CD14-positive monocyte (primary cell): Measurements from ENCODE around the gene DVL3. TPM values are rescaled to one million over a fixed set of nuclear protein-coding genes. Genes with fewer than 3 reads are reported as not detected.

ENCODE experiments used
- DNase-seq, 3 donors: peaks; one replicate each; pipeline ENCODE4 v3.0.0-alpha.2; 2011 to 2022
- H2AFZ ChIP-seq: 2 replicates; pipeline ENCODE4 v1.6.0; 2012; ENCODE audit warnings: mild to moderate bottlenecking, low read depth, low read length, inconsistent platforms; ENCODE audit not compliant: insufficient read depth, poor library complexity, severe bottlenecking
- H3K27ac ChIP-seq, 2 donors: 1 replicate in 1 of 2; 2 replicates in 1 of 2; pipeline ENCODE4 v1.5.1; 2012 to 2013; ENCODE audit warnings: low read length in 2 of 2, control low read depth in 1 of 2, inconsistent platforms in 1 of 2, low read depth in 1 of 2, mild to moderate bottlenecking in 1 of 2
- H3K27me3 ChIP-seq, 2 donors: one replicate each; pipeline versions ENCODE4 v1.6.0 to v1.6.1; 2011 to 2013; ENCODE audit warnings: low read length in 2 of 2; ENCODE audit not compliant: control insufficient read depth in 2 of 2, insufficient read depth in 2 of 2
- H3K36me3 ChIP-seq, 2 donors: replicated peaks in 1 of 2; 1 replicate in 1 of 2; 2 replicates in 1 of 2; pipeline versions ENCODE4 v1.5.1 to v1.6.1; 2012 to 2013; ENCODE audit warnings: low read length in 2 of 2, control low read depth in 1 of 2, inconsistent platforms in 1 of 2, mild to moderate bottlenecking in 1 of 2; ENCODE audit not compliant: insufficient read depth in 2 of 2, control insufficient read depth in 1 of 2
- H3K4me1 ChIP-seq, 2 donors: 1 replicate in 1 of 2; 2 replicates in 1 of 2; pipeline versions ENCODE4 v1.5.1 to v1.6.1; 2012 to 2013; ENCODE audit warnings: low read length in 2 of 2, control low read depth in 1 of 2, inconsistent platforms in 1 of 2, mild to moderate bottlenecking in 1 of 2, moderate library complexity in 1 of 2; ENCODE audit not compliant: insufficient read depth in 2 of 2, control insufficient read depth in 1 of 2
- H3K4me2 ChIP-seq: replicated peaks from 2 replicates; pipeline ENCODE3; 2012; ENCODE audit warnings: low read length, moderate library complexity, mild to moderate bottlenecking; ENCODE audit not compliant: poor library complexity, severe bottlenecking; ENCODE audit errors: extremely low read depth
- H3K4me3 ChIP-seq, 3 experiments: fragments of 200-600 bp in 1 of 3; sonication (generic) in 1 of 3; replicated peaks in 1 of 3; 1 replicate in 2 of 3; 2 replicates in 1 of 3; pipeline ENCODE4 v1.5.1; 2011 to 2013; ENCODE audit warnings: low read length in 3 of 3, mild to moderate bottlenecking in 3 of 3, control low read depth in 2 of 3, low read depth in 2 of 3, inconsistent platforms in 1 of 3, moderate library complexity in 1 of 3
- H3K79me2 ChIP-seq: 2 replicates; pipeline ENCODE4 v1.6.0; 2012; ENCODE audit warnings: mild to moderate bottlenecking, control low read depth, inconsistent platforms, low read length, moderate library complexity; ENCODE audit not compliant: insufficient read depth
- H3K9ac ChIP-seq: 2 replicates; pipeline ENCODE4 v1.6.0; 2017; ENCODE audit warnings: low read length, mild to moderate bottlenecking; ENCODE audit not compliant: insufficient read depth, poor library complexity, severe bottlenecking
- H3K9me3 ChIP-seq, 2 donors: replicated peaks in 1 of 2; 1 replicate in 1 of 2; 2 replicates in 1 of 2; pipeline versions ENCODE4 v1.5.1 to v1.6.1; 2012 to 2013; ENCODE audit warnings: low read length in 2 of 2, control low read depth in 1 of 2; ENCODE audit not compliant: control insufficient read depth in 1 of 2, insufficient read depth in 1 of 2
- H4K20me1 ChIP-seq: 2 replicates; pipeline ENCODE4 v1.6.0; 2012; ENCODE audit warnings: mild to moderate bottlenecking, low read length, control low read depth, moderate library complexity; ENCODE audit not compliant: insufficient read depth
- H3K27ac Mint-ChIP-seq, 7 donors: one replicate each; pipeline ENCODE4 v1.8.0; 2020; ENCODE audit warnings: mild to moderate bottlenecking in 7 of 7, mixed read lengths in 7 of 7, moderate library complexity in 6 of 7, inconsistent platforms in 2 of 7
- H3K27me3 Mint-ChIP-seq, 3 donors: one replicate each; pipeline ENCODE4 v1.8.0; 2021 to 2022; ENCODE audit warnings: low read depth in 3 of 3, mild to moderate bottlenecking in 3 of 3, mixed read lengths in 3 of 3, moderate library complexity in 3 of 3, inconsistent platforms in 1 of 3
- H3K36me3 Mint-ChIP-seq, 2 donors: one replicate each; pipeline ENCODE4 v1.8.0; 2020; ENCODE audit warnings: mixed read lengths in 2 of 2, inconsistent platforms in 1 of 2, mild to moderate bottlenecking in 1 of 2
- H3K4me1 Mint-ChIP-seq: one replicate; pipeline ENCODE4 v1.8.0; 2020; ENCODE audit warnings: mild to moderate bottlenecking, mixed read lengths
- H3K4me3 Mint-ChIP-seq, 2 donors: one replicate each; pipeline ENCODE4 v1.8.0; 2020; ENCODE audit warnings: mild to moderate bottlenecking in 2 of 2, mixed read lengths in 2 of 2, moderate library complexity in 1 of 2
- H3K9me3 Mint-ChIP-seq, 7 donors: one replicate each; pipeline ENCODE4 v1.8.0; 2020 to 2022; ENCODE audit warnings: mixed read lengths in 7 of 7, mild to moderate bottlenecking in 6 of 7, moderate library complexity in 6 of 7, inconsistent platforms in 2 of 7
- WGBS: methylation state at CpG from one replicate; pipeline ENCODE4 v1.1.5; 2013; ENCODE audit warnings: missing lambda C conversion rate; ENCODE audit not compliant: insufficient coverage; 5-methylcytosine and 5-hydroxymethylcytosine counted together
- intact Hi-C, 2 donors: fragments of 100-400 bp; cut with micrococcal nuclease; formaldehyde crosslinking; loops; one replicate each; pipeline versions ENCODE4 v1.15.0 to v1.15.1; 2023
- polyA plus RNA-seq, 3 donors: library from polyadenylated mRNA; depleted of rRNA in 1 of 3; unstranded in 2 of 3; stranded (reverse) in 1 of 3; fragments of 300-500 nt in 2 of 3; fragments of >200 nt in 1 of 3; fragmentation: Illumina TruSeq in 2 of 3; gene quantifications; 1 replicate in 2 of 3; 2 replicates in 1 of 3; pipeline ENCODE4 v1.2.3, GENCODE V29; 2012 to 2021
- TF ChIP-seq, protein P1 (sequence below): fragments of 200-600 bp; IDR thresholded peaks from one replicate; pipeline ENCODE4 v1.8.0; 2022; ENCODE audit warnings: antibody characterized with exemption, mild to moderate bottlenecking

DVL3 gene
- polyA plus RNA-seq, 3 donors: 4.5 to 42.1 (median 9.4) TPM

DNA sequence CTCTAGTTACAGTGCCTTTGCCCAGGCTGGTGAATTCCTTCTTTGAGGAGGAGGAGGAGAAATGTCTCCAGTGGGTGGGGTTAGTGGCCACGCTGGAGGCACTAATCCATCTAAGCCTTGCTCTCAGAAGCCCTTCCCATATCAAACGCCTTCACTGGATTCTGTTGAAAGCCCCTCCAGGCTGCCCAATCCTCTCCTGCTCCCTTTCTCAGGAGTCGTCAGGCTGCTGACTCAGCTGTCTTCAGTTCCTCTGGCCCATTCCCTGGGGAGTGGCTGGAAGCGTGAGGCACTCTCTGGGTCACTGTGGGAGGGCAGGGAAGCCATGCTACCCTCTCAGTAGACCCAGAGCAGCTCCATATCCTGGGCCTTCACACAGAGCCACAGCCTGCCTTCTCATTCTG, 22.2 kb downstream of the DVL3 start:
- Mint-ChIP-seq H3K4me3 (no peak overlapping the region), H3K9me3 (no peaks in the 10 kb centered on the region), H3K27ac (peak overlapping the region; percentile 57 to 86 (median 80)), H3K27me3 (peaks cover 0 to under 1% (median 0%) of the 10 kb centered on the region in 3 donors), H3K4me1 (peaks cover 36% of the 10 kb centered on the region), H3K36me3 (peaks cover 49 to 53% of the 10 kb centered on the region in 2 donors)
- Histone ChIP-seq H2AFZ (no peak overlapping the region), H4K20me1 (peaks cover 40% of the 10 kb centered on the region), H3K27me3 (no peaks in the 10 kb centered on the region), H3K9me3 (no peaks in the 10 kb centered on the region), H3K4me1 (peaks cover 27 to 33% of the 10 kb centered on the region in 2 donors), H3K4me2 (peak overlapping the region; percentile 96), H3K27ac (peak overlapping the region in 1 of 2 donors; percentile 84), H3K4me3 (peak overlapping the region in 1 of 3 experiments; percentile 98), H3K36me3 (peaks cover 55 to 60% of the 10 kb centered on the region in 2 donors), H3K79me2 (peaks cover 49% of the 10 kb centered on the region), H3K9ac (no peak overlapping the region)
- intact Hi-C loops: loop anchor here in 1 of 2 donors (5.0 kb wide), 1 partner anchor 155 kb away; no protein-coding TSS in a partner anchor
- no peak for DNase-seq
- 0% methylated on average over 1 of the region's 4 CpGs for WGBS
- TF ChIP-seq, protein P1, sequence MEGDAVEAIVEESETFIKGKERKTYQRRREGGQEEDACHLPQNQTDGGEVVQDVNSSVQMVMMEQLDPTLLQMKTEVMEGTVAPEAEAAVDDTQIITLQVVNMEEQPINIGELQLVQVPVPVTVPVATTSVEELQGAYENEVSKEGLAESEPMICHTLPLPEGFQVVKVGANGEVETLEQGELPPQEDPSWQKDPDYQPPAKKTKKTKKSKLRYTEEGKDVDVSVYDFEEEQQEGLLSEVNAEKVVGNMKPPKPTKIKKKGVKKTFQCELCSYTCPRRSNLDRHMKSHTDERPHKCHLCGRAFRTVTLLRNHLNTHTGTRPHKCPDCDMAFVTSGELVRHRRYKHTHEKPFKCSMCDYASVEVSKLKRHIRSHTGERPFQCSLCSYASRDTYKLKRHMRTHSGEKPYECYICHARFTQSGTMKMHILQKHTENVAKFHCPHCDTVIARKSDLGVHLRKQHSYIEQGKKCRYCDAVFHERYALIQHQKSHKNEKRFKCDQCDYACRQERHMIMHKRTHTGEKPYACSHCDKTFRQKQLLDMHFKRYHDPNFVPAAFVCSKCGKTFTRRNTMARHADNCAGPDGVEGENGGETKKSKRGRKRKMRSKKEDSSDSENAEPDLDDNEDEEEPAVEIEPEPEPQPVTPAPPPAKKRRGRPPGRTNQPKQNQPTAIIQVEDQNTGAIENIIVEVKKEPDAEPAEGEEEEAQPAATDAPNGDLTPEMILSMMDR: no peak

DNA sequence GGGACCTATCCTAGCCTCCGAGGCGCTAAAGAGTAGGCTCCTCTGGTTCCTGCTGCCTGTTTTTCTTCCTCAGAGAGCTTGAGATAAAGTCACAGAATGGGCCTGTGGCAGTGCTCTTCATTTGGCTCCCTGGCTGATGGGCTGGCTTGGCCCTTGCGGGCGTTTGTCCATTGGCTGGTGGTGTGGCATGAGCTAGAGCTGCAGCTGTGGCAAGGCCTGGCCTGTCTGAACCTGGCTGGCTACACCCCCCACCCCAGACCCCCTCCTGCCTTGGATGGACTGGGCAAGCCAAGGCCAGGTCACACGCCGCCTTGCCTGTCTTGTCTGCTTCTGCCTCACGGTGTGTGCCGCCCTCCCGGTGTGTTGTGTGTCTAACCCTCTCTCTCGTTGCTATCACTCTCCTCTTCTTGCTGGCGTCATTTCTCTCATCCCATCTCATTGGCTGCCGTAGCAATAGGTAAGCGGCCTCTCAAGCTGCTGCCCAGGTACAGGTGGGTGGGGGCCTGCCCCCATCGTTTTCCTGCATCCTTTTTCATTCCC, 22.7 kb downstream of the DVL3 start:
- 98% methylated on average over 8 of the region's 14 CpGs for WGBS
- TF ChIP-seq, protein P1: no peak
- intact Hi-C loops: loop anchor here in 1 of 2 donors (5.0 kb wide), 1 partner anchor 156 kb away; no protein-coding TSS in a partner anchor
- H3K79me2 ChIP-seq: peaks cover 49% of the 10 kb centered on the region
- no peaks in the 10 kb centered on the region for H3K9me3 ChIP-seq
- no peak overlapping the region for H3K4me2 ChIP-seq
- Mint-ChIP-seq H3K9me3 (no peaks in the 10 kb centered on the region), H3K27me3 (no peaks in the 10 kb centered on the region), H3K4me1 (peaks cover 36% of the 10 kb centered on the region), H3K36me3 (peaks cover 51 to 57% of the 10 kb centered on the region in 2 donors), H3K27ac (peak overlapping the region in 3 of 7 donors; percentile 30 to 77 (median 36)), H3K4me3 (peak overlapping the region in 1 of 2 donors; percentile 37)
- peaks cover 60% of the 10 kb centered on the region in 2 donors for H3K36me3 ChIP-seq
- no peak overlapping the region for H2AFZ ChIP-seq
- H4K20me1 ChIP-seq: peaks cover 40% of the 10 kb centered on the region
- no peak overlapping the region for H3K4me3 ChIP-seq
- no peak for DNase-seq
- H3K4me1 ChIP-seq: peaks cover 27 to 33% of the 10 kb centered on the region in 2 donors
- H3K27me3 ChIP-seq: no peaks in the 10 kb centered on the region
- H3K9ac ChIP-seq: no peak overlapping the region
- peak overlapping the region in 1 of 2 donors; percentile 84 for H3K27ac ChIP-seq
